Naive thymus-derived CD8-positive, alpha-beta T cell (primary cell): Measurements from ENCODE around the gene ATP8B3. TPM values are rescaled to one million over a fixed set of nuclear protein-coding genes. Genes with fewer than 3 reads are reported as not detected.

ENCODE experiments used
- ATAC-seq, 2 donors: fragments of 150-1000 bp; cut with Tn5 transposase in 1 of 2; sonication (Bioruptor Pico), chemical (Tn5 transposase) in 1 of 2; 1 replicate in 1 of 2; 2 replicates in 1 of 2; pipeline ENCODE4 v1.10.0; 2021; ENCODE audit warnings: mild to moderate bottlenecking in 2 of 2, moderate library complexity in 2 of 2
- POLR2A ChIA-PET: fragments of 350-600 bp; sonication (Branson Sonifier 250); formaldehyde crosslinking; loops from one replicate; lab custom pipeline; 2021; ENCODE audit warnings: antibody characterized with exemption; lab: Charles Lee
- DNase-seq, 10 donors: peaks; one replicate each; pipeline versions ENCODE4 v3.0.0 to v3.0.0-alpha.2; 2020 to 2022
- H3K27ac Mint-ChIP-seq, 10 donors: one replicate each; pipeline ENCODE4 v1.8.0; 2020 to 2022; ENCODE audit warnings: mild to moderate bottlenecking in 10 of 10, mixed read lengths in 10 of 10, moderate library complexity in 4 of 10, inconsistent platforms in 1 of 10
- H3K27me3 Mint-ChIP-seq, 5 donors: one replicate each; pipeline ENCODE4 v1.8.0; 2021 to 2022; ENCODE audit warnings: mixed read lengths in 5 of 5
- H3K36me3 Mint-ChIP-seq, 3 donors: one replicate each; pipeline ENCODE4 v1.8.0; 2020 to 2022; ENCODE audit warnings: mixed read lengths in 3 of 3, mild to moderate bottlenecking in 2 of 3, inconsistent platforms in 1 of 3
- H3K4me1 Mint-ChIP-seq, 4 donors: one replicate each; pipeline ENCODE4 v1.8.0; 2021 to 2022; ENCODE audit warnings: mixed read lengths in 4 of 4
- H3K4me3 Mint-ChIP-seq, 10 donors: one replicate each; pipeline ENCODE4 v1.8.0; 2020 to 2022; ENCODE audit warnings: mild to moderate bottlenecking in 10 of 10, mixed read lengths in 10 of 10, moderate library complexity in 6 of 10, inconsistent platforms in 1 of 10
- H3K9me3 Mint-ChIP-seq, 9 donors: one replicate each; pipeline ENCODE4 v1.8.0; 2020 to 2022; ENCODE audit warnings: mixed read lengths in 9 of 9, mild to moderate bottlenecking in 3 of 9, inconsistent platforms in 1 of 9, moderate library complexity in 1 of 9
- polyA plus RNA-seq, 3 donors: library from polyadenylated mRNA; unstranded; fragments of 300-500 nt; fragmentation: Illumina TruSeq; gene quantifications; one replicate each; pipeline ENCODE4 v1.2.3, GENCODE V29; 2021
- total RNA-seq, 8 experiments: library from RNA in 2 of 8; stranded (reverse) in 2 of 8; gene quantifications; one replicate each; pipeline ENCODE4 v1.2.3 and lab custom pipeline; 2021 to 2026

The ATP8B3 gene
- total and polyA plus RNA-seq, 5 experiments from 2014 or later: 0.52 to 1.8 (median 1.3) TPM

DNA sequence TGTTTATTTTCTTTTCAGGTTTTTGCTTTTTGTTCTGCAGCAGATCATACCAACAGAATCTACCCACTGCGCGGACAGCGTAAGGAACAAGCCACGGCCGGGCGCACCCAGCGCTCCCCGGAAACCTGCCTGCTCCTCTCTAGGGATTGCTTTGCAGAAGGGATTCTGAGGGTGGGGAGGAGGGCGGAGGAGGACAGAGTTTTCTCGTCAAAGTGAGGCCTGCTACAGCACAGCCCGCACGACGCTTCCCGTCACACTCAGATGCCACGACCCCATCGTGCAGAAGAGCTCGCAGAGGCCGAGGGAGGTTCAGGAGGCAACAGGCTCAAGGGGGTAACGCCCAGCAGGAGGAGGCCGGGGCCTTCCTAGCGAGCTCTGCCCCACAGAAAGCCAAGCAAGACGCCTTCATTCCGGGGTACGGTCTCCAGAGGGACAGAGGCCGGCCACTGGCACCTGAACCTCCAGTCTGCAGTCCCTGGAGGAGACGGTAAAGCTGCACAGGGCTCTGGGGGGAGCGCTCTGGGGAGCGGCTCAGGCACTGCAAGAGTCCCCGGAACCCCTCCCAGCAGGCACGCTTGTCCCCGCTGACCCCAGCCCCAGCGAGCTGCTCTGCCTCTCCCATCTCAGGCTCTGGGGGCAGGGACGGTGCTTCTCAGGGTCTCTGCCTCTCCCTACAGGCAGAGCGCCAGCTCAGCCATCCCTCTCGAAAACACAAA, 29.3 kb upstream of the ATP8B3 start:
- peaks cover 0 to 20% (median 0%) of the 10 kb centered on the region in 3 donors for H3K36me3 Mint-ChIP-seq
- no peaks in the 10 kb centered on the region for H3K27me3 Mint-ChIP-seq
- ATAC-seq (no peak), DNase-seq (no peak)
- no peaks in the 10 kb centered on the region for H3K9me3 Mint-ChIP-seq
- peak overlapping the region in 2 of 10 donors; percentile 29 to 37 for H3K4me3 Mint-ChIP-seq
- H3K27ac Mint-ChIP-seq: peak overlapping the region in 6 of 10 donors; percentile 15 to 86 (median 40)
- peaks cover 28 to 79% (median 60%) of the 10 kb centered on the region in 4 donors for H3K4me1 Mint-ChIP-seq
- POLR2A ChIA-PET: interaction anchor here (0.5 to 0.9 kb wide), 2 partner anchors 57 to 305 kb away, joined by 5 to 8 read pairs; no protein-coding TSS in a partner anchor

DNA sequence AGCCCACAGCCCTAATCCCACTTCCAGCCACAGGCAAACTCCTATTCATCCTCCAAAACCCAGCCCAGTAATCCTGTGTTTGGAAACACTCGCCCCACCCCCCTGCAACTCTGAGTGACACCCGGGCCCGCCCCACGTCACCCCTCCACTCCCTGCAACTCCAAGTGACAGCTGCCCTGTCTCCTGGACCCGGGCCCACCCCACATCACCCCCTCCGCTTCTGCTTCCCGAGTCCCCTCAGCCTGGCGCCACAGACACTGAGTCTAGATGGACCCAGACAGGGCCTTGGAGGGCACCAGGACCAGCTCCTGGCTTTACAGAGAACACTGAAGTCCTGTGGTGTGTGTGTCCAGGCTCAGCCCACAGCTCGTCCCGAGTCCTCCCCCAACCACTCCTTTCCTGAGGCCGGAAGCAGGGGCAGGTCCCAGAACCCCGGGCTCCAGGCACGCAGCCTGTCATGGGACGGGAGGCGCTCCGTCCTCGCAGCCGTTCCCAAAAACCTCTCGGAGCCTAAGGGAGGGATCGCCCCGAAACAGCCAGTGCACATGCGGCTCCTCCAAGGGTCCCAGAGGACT, 28.6 kb upstream of the ATP8B3 start:
- ATAC-seq (no peak), DNase-seq (no peak)
- H3K27ac Mint-ChIP-seq: peak overlapping the region in 2 of 10 donors; percentile 48 to 64
- peak overlapping the region in 3 of 10 donors; percentile 14 to 20 (median 18) for H3K4me3 Mint-ChIP-seq
- POLR2A ChIA-PET: interaction anchor here (0.5 to 1.2 kb wide), 4 partner anchors 8 to 305 kb away, joined by 3 to 8 read pairs (median 4); no protein-coding TSS in a partner anchor
- peaks cover 0 to 14% (median 0%) of the 10 kb centered on the region in 3 donors for H3K36me3 Mint-ChIP-seq
- no peaks in the 10 kb centered on the region for H3K27me3 Mint-ChIP-seq
- H3K9me3 Mint-ChIP-seq: no peaks in the 10 kb centered on the region
- peaks cover 22 to 76% (median 56%) of the 10 kb centered on the region in 4 donors for H3K4me1 Mint-ChIP-seq

DNA sequence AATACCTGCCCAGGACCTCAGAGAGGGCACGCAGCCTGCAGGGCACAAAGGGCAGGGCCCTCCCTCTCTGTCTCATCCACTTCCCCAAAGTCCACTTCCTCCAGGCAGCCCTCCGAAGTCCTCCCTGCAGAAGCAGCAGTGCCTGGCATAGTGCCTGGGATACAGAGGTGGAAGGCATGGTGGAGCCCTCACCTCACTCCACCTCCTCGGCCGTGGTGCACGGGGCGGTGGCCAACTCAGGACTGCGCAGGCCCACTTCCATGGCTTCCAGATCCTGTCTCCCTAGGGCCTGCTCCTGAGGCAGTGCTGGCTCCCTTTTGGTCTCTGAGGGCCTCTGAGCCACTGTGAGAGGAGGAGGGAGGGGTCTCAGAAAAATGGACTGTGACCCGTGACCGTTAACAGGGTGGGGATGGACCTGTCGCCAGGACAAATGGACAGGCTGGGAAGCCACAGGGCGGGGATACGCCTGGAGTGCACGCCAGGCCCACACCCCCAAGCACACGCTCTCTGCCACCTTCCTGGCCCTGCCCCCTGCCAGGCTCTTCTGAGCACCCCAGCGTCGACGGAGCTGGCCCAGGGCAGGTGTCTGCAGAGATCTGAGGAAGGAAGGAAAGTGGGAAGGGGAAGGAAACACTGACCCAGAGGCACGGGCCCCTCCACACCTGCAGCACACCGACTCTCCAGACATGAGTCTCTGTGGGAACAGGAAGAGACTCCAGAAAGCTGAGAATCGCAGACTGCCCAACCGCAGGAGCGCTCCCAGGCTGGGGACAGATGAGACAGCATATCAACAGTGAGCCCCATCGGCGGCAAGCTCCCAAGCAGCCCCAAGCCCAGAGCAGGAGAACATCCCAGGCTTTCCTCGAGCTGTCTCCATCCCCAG, 27.8 kb upstream of the ATP8B3 start:
- Mint-ChIP-seq H3K9me3 (no peaks in the 10 kb centered on the region), H3K27ac (peak overlapping the region in 4 of 10 donors; percentile 27 to 64 (median 56)), H3K27me3 (no peaks in the 10 kb centered on the region), H3K4me3 (peak overlapping the region in 4 of 10 donors; percentile 14 to 22 (median 19)), H3K36me3 (peaks cover 0 to 14% (median 0%) of the 10 kb centered on the region in 3 donors), H3K4me1 (peaks cover 22 to 77% (median 53%) of the 10 kb centered on the region in 4 donors)
- POLR2A ChIA-PET: interaction anchor here (1.0 to 1.2 kb wide), 2 partner anchors 9 to 16 kb away, joined by 3 read pairs; no protein-coding TSS in a partner anchor
- DNase-seq (no peak), ATAC-seq (no peak)

DNA sequence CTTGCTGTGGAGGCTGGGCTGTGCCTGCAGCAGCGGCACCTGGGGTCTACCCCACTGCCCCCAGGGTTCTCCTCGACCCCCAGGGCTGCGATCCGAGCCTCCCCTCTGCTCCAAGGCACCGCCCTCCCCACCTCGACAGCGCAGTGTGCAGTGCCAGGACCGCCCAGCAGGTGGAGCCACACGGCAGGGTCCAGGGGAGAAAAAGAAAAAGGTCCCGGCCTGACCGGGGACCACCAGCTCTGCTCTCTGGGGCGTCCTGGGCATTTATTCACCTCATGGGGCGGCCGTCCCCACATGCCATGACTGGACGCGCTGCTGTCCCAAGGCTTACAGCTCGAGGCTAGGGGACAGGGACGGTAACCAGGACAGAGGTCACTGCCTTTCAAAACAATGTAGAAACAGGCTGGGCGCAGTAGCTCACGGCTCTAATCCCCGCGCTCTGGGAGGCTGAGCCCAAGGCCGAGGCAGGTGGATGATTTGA, 25.6 kb upstream of the ATP8B3 start:
- Mint-ChIP-seq H3K27ac (peak overlapping the region in 1 of 10 donors; percentile 59), H3K36me3 (peaks cover 0 to 22% (median 0%) of the 10 kb centered on the region in 3 donors), H3K9me3 (no peaks in the 10 kb centered on the region), H3K27me3 (no peaks in the 10 kb centered on the region), H3K4me1 (peaks cover 18 to 71% (median 38%) of the 10 kb centered on the region in 4 donors), H3K4me3 (no peak overlapping the region)
- peak in 8 of 10 donors; percentile 34 to 61 (median 56) for DNase-seq
- POLR2A ChIA-PET: interaction anchor here (0.6 to 1.5 kb wide), 2 partner anchors 11 to 425 kb away, joined by 4 to 5 read pairs; no protein-coding TSS in a partner anchor
- ATAC-seq: peak; percentile 66 to 70

DNA sequence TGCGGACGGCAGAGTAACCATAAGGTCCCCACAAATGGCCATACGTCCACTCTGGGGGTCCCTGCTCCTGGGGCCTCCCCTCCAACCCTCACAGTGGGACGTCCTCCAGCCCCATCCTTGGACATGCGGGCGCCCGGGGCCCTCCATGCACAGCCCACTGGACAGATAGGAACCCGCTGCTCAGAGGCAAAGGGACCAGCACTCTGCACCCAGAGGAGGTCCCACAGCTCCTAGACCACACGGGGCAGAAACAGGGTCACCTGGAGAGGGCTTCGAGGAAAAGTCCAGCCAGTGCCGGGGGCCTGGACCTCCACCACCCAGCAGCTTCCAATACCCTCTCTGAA, 25.1 kb upstream of the ATP8B3 start:
- no peak overlapping the region for H3K27ac Mint-ChIP-seq
- H3K9me3 Mint-ChIP-seq: no peaks in the 10 kb centered on the region
- no peak for DNase-seq
- H3K4me3 Mint-ChIP-seq: no peak overlapping the region
- ATAC-seq: no peak
- H3K4me1 Mint-ChIP-seq: peaks cover 15 to 66% (median 34%) of the 10 kb centered on the region in 4 donors
- POLR2A ChIA-PET: no interaction called here
- H3K27me3 Mint-ChIP-seq: no peaks in the 10 kb centered on the region
- peaks cover 0 to 22% (median 0%) of the 10 kb centered on the region in 3 donors for H3K36me3 Mint-ChIP-seq

DNA sequence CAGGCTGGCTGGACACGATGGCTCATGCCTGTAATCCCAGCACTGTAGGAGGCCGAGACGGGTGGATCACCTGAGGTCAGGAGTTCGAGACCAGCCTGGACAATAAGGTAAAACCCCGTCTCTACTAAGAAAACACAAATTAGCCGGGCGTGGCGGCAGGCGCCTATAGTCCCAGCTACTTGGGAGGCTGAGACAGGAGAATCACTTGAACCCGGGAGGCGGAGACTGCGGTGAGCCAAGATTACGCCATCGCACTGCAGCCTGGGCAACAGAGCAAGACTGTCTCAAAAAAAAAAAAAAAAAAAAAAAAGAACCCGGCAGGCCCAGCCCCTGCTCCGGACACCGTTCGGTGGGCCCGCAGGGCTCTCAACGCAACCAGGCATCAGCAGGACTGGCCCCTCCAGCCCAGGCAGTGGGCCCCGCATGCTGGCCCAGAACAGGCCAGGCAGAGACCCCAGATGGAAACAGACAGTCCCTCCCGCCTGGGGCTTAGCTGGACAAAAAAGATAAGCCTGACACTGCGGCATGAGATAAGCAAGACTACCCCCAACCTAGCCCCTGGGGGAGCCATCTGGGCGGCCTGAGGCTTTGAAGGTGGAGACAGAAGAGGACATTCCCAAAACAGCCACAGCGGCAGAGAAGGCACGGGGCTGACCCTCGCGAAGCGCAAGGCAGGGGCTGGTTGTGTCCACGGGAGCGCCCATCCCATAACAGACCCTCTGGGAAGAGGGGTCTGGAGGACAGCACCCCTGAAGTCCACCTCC, 24.6 kb upstream of the ATP8B3 start:
- Mint-ChIP-seq H3K4me1 (peaks cover 12 to 61% (median 31%) of the 10 kb centered on the region in 4 donors), H3K4me3 (peak overlapping the region in 1 of 10 donors; percentile 10), H3K27me3 (no peaks in the 10 kb centered on the region), H3K27ac (peak overlapping the region in 2 of 10 donors; percentile 41 to 56), H3K36me3 (peaks cover 0 to 26% (median 0%) of the 10 kb centered on the region in 3 donors), H3K9me3 (no peaks in the 10 kb centered on the region)
- DNase-seq: no peak
- POLR2A ChIA-PET: interaction anchor here (0.6 to 0.7 kb wide), 3 partner anchors 21 to 224 kb away, joined by 4 to 7 read pairs (median 5); no protein-coding TSS in a partner anchor
- ATAC-seq: no peak

DNA sequence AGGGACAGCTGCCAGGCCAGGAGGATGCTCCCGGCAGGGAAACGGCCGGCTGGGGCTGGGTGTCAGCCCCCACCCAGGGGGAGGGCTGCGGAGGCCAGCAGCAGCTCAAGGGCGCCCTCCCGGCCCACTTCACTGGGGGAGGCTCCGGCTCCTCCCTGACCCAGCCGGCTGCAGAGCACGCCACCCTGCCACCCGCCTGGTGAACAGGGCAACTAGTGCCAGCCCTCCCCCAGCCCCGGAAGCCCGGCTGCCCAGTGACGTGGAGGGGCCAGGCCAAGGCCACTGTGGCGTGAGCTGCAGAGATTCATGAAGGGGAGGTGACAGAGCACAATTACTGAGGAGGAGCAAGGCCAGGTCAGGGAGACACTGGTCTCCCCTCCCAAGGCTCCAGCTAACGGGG, 21.5 kb upstream of the ATP8B3 start:
- no peak overlapping the region for H3K4me3 Mint-ChIP-seq
- H3K4me1 Mint-ChIP-seq: peaks cover 10 to 43% (median 13%) of the 10 kb centered on the region in 4 donors
- H3K36me3 Mint-ChIP-seq: peaks cover 0 to 37% (median 0%) of the 10 kb centered on the region in 3 donors
- DNase-seq: no peak
- peak overlapping the region in 1 of 10 donors; percentile 43 for H3K27ac Mint-ChIP-seq
- H3K27me3 Mint-ChIP-seq: no peaks in the 10 kb centered on the region
- ATAC-seq: no peak
- H3K9me3 Mint-ChIP-seq: no peaks in the 10 kb centered on the region
- POLR2A ChIA-PET: no interaction called here

DNA sequence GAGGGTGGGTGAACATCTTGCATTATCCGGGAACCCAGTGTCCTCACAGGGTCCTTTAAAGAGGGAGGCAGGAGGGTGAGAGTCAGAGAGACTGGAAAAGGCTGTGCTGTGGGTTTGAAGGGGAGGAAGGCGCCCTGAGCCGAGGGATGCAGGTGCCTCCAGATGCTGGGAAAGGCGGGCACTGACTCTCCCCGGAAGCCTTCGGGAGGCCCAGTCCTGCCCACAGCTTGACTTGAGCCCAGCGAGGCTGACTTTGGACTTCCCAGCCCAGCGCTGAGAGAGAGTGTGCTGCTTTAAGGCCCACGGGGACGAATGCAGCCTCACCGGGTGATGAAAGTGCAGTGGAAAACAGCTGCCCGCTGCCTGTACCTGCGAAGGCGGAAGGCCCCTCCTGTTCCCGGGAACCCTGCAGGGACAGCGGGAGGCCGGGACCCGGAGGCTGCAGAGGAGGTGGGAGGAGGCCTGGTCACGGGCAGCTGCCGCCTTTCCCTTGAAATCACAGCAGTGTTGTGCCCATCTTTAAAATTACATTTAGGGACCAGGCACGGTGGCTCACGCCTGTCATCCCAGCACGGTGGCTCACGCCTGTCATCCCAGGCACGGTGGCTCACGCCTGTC, 20.1 kb upstream of the ATP8B3 start:
- Mint-ChIP-seq H3K27ac (no peak overlapping the region), H3K4me3 (no peak overlapping the region), H3K36me3 (peaks cover 0 to 33% (median 0%) of the 10 kb centered on the region in 3 donors), H3K9me3 (no peaks in the 10 kb centered on the region), H3K4me1 (peaks cover 8 to 32% (median 11%) of the 10 kb centered on the region in 4 donors), H3K27me3 (no peaks in the 10 kb centered on the region)
- no peak for DNase-seq
- POLR2A ChIA-PET: interaction anchor here (0.6 to 1.0 kb wide), 3 partner anchors 15 to 291 kb away, joined by 3 to 4 read pairs (median 4); no protein-coding TSS in a partner anchor
- ATAC-seq: no peak

DNA sequence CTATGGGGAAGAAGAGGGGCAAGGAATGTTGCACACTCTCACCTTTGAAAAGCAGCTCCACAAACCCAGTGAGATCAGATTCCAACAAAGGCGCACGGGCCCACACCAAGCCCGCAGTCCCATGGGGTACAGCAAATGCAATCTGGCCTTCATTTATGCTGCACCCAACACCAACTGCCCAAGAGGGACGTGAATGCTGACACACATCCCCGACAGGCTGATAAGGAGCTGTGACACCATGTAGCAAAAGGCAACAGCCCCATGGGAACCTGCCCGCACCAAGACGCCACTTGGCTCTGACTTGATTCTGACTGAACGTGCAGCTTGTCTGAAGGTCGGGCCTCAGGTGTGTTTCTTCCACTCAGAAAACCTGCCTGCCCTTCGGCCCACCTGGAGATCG, 18.9 kb upstream of the ATP8B3 start:
- no peak for ATAC-seq
- Mint-ChIP-seq H3K9me3 (no peaks in the 10 kb centered on the region), H3K4me1 (peaks cover 7 to 29% (median 9%) of the 10 kb centered on the region in 4 donors), H3K27ac (peak overlapping the region in 1 of 10 donors; percentile 39), H3K27me3 (no peaks in the 10 kb centered on the region), H3K36me3 (peaks cover 0 to 40% (median 0%) of the 10 kb centered on the region in 3 donors), H3K4me3 (no peak overlapping the region)
- POLR2A ChIA-PET: interaction anchor here (0.6 kb wide), 1 partner anchor 19 kb away, joined by 3 read pairs; no protein-coding TSS in a partner anchor
- DNase-seq: no peak

DNA sequence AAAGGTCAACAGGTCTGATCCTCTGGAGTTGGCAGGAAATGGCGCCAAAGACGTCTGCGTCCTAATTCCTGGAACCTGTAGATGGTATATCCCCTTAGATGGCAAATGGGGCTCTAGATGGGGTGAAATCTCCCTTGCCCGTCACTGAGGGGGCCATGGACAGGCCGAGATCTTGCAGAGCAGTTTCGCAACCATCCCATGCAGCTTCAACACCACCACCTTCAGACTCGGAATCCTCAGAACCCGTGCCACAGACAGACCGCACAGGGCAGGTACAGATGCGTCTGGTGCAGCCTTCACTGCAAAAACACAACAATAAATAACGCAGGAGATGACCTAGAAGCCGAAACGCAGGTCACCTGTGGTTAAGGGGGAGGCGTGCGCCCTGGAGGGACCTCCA, 18.5 kb upstream of the ATP8B3 start:
- Mint-ChIP-seq H3K27me3 (no peaks in the 10 kb centered on the region), H3K4me3 (no peak overlapping the region), H3K27ac (peak overlapping the region in 1 of 10 donors; percentile 39), H3K9me3 (no peaks in the 10 kb centered on the region), H3K36me3 (peaks cover 0 to 43% (median 0%) of the 10 kb centered on the region in 3 donors), H3K4me1 (peaks cover 6 to 29% (median 9%) of the 10 kb centered on the region in 4 donors)
- DNase-seq (no peak), ATAC-seq (no peak)
- POLR2A ChIA-PET: interaction anchor here (0.6 kb wide), 1 partner anchor 20 kb away, joined by 3 read pairs; no protein-coding TSS in a partner anchor

DNA sequence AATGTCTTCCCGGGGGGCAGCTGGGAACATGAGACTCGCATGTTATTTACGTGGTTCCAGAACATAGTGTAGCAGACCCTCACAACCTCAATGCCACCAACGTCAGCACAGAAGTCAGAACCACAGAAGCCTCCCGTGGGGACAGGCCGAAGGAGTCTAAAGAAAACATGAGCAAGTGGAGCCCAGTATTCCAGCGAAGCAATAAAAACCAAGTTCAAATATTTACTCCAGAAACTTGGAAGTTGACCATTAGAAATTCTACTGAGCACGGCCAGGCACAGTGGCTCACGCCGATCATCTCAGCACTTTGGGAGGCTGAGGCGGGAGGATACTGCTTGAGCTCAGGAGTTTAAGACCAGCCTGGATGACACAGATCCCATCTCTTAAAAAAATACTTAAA, 17.9 kb upstream of the ATP8B3 start:
- H3K27me3 Mint-ChIP-seq: no peaks in the 10 kb centered on the region
- H3K27ac Mint-ChIP-seq: peak overlapping the region in 2 of 10 donors; percentile 9 to 27
- POLR2A ChIA-PET: interaction anchor here (0.5 kb wide), 1 partner anchor 154 kb away, joined by 3 read pairs; no protein-coding TSS in a partner anchor
- peaks cover 4 to 27% (median 8%) of the 10 kb centered on the region in 4 donors for H3K4me1 Mint-ChIP-seq
- H3K36me3 Mint-ChIP-seq: peaks cover 0 to 47% (median 0%) of the 10 kb centered on the region in 3 donors
- no peak overlapping the region for H3K4me3 Mint-ChIP-seq
- DNase-seq (no peak), ATAC-seq (no peak)
- no peaks in the 10 kb centered on the region for H3K9me3 Mint-ChIP-seq
